GM19328 (cell line): Measurements from ENCODE around the gene SLC35A5.
"Not testable (repeated sequence)": the region's sequence is repeated elsewhere in the genome, so short reads cannot be mapped to it uniquely, and the experiment has no call there.

Experiments used
- ATAC-seq: cut with Tn5 transposase; IDR thresholded peaks from one replicate; pipeline ENCODE4 v1.9.1; 2021; ENCODE audit warnings: mild to moderate bottlenecking, moderate library complexity; ENCODE audit not compliant: unreplicated experiment

Gene SLC35A5, protein sequence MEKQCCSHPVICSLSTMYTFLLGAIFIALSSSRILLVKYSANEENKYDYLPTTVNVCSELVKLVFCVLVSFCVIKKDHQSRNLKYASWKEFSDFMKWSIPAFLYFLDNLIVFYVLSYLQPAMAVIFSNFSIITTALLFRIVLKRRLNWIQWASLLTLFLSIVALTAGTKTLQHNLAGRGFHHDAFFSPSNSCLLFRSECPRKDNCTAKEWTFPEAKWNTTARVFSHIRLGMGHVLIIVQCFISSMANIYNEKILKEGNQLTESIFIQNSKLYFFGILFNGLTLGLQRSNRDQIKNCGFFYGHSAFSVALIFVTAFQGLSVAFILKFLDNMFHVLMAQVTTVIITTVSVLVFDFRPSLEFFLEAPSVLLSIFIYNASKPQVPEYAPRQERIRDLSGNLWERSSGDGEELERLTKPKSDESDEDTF

DNA sequence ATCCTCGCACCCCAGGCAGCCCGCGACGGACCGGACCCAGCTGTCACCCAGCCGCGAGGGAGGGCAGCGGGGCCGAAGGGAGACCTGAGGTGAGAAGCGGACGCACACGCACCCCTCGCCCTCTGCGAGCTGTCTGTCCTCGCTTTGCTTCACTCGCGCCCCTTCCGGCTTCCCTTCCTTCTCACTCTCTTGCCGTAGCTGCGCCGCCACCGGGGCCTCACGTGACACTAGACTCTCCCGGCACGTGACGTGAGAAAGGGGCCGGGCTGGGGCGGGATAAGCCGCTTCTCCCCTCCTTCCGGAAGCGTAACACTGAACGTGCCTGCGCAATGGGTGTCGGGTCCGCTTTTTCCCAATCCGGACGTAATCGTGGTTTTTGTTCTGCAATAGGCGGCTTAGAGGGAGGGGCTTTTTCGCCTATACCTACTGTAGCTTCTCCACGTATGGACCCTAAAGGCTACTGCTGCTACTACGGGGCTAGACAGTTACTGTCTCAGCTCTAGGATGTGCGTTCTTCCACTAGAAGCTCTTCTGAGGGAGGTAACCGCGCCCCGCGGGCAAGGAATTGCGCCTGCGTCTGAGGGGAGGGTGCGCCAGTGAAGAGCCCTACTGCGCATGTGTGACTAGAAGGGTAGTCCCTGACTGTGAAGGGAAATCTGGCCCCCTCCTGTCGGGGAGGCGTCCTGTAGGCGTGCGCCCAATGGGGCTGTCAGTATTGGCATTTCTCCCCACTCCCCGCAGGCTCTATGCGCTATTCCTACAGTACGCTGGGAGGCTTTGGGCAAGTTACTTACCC, at the start of gene SLC35A5, which contains the start of gene ATG3:
SLC35A5 (plus strand) TSS at position 312 of the 796 bp plus-strand sequence. CDS start 1,359 bp downstream, outside the sequence.
ATG3 (minus strand) TSS at position 229 of the 796 bp plus-strand sequence. CDS start 434 bp downstream, outside the sequence.
- peak; percentile 75 for ATAC-seq

DNA sequence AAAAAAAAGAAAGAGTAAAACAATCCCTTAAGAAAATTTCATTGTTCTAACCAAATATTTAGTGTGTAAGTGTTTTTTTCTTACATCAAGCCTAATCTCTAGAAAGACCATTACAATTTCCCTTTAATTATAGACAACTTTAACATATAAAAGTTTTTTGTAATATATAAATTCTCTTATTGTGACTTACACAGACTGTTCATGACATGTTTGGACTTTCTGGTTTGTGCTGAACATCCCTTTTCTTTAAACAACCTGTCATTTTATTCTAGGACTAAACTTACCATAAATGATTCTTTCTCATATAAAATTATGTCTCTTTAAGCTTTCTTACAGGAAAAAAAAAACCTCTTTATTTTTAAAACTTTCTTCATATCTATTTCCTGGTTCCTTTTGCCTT, 49.5 kb upstream of the SLC35A5 start:
- ATAC-seq: no peak

DNA sequence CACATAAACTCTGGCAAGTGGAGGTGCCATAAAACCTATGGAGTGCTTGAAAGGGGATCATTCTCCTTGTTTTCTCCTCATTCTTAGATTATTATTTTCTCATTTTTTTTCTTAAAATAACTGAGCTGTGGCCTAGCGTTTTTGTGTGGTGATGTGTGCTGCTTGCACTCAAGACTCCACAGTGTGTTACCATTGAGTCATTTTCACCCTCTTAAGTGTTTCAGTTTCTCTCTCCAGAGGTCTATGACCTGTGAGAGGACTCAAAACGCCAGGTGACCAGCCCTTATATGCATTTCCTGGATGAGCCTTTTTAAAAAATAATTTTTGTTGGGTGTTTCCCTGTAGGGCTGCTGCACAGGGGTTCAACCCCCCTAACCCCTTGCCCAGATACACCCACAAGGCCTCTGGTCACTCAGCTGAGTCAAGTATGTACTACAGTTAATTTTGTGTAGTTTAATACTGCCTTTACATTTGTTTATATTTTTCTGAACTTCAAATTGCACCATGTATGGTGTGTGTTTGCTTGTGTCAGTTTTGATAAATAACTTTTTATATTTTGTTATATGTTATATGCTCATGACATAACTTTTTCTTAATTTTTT, 47.2 kb upstream of the SLC35A5 start:
- ATAC-seq: peak; percentile 99

DNA sequence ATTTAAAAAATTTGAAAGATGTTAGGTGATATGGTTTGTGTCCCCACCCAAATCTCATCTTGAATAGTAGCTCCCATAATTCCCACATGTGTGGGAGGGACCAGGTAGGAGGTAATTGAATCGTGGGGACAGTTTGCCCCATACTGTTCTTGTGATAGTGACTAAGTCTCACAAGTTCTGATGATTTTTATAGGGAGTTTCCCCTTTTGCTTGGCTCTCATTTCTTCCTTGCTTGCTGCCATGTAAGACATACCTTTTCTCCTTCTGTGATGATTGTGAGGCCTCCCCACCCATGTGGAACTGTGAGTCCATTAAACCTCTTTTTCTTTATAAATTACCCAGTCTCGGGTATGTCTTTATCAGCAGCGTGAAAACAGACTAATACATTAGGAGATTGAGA, 42.9 kb upstream of the SLC35A5 start:
- ATAC-seq: not testable (repeated sequence)

DNA sequence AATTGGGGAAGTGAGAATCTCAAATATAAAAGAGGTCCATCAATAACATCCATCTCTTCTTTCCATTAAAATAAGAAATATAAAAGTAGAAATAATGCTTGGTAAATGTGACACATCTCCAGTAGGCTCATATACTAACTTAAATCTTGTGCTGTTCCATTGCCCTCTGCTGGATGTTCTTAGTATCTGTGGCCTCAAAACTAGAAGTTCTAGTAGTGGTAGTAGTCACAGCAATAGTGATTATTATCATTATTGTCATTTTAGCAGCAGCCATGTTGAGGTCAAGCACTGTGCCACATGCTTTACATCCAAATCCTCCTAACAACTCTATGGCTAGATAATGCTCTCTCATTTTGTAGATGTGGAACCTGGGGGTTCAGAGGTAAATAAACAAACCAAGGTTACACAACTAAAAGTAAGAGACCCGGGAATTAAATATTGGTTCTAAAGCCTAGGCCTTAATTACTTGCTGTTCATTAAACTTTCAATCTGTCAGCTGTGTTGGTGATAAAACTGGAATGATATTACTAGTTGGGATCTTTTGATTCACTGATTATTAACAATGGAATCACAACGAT, 42.3 kb upstream of the SLC35A5 start:
- ATAC-seq: no peak

DNA sequence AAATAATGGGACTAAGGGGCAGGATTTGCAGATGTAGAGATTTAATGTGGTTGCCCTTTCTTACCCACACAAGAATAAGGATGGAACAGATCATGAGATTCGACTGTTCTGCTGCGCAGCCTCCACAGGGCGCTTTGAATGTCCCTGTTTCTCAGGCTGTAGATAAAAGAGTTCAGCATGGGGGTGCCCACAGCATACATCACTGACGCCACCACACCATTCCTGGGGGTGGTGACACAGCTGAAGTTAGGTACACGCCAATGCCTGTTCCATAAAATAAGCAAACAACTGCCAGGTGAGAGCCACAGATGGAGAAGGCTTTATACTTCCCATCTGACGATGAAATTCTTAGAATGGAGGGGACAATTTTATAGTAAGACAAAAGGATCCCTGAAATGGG, 37.7 kb upstream of the SLC35A5 start:
- ATAC-seq: not testable (repeated sequence)

DNA sequence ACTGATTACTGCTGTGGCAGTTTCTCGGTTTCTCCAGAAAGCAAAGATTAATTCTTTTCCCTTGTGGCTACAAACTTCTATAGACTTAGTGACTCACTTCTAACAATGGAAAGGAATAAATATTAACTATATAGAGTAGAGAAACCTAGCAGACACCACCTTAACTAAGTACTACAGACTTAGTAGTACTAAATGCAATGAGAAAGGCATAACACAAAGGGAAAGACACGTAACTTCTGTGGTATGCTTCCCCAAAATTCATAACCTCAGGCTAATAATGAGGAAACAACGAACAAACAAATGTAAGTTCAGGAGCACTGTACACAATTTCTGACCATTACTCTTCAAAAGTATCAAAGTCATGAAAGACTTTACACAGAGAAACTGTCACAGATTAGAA, 31.3 kb upstream of the SLC35A5 start:
- ATAC-seq: no peak

DNA sequence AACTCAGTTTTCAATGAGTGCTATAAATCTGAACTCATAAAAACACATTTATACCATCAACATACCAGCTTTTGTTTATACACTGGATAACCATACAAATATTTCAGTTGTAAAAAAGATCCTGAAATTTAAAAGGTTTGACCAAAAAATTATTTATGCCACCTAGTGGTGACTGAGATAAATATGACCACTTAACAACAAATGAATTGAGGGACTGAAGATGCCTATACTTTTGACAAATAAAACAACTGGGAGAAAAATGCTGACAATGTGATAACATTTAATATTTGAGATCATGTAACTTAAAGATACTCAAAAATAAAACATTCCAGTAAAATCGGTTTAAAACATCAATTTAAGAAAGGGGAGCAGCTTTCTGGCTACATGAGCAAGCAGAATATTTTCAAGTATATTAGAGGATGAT, 30.5 kb upstream of the SLC35A5 start:
- ATAC-seq: no peak

DNA sequence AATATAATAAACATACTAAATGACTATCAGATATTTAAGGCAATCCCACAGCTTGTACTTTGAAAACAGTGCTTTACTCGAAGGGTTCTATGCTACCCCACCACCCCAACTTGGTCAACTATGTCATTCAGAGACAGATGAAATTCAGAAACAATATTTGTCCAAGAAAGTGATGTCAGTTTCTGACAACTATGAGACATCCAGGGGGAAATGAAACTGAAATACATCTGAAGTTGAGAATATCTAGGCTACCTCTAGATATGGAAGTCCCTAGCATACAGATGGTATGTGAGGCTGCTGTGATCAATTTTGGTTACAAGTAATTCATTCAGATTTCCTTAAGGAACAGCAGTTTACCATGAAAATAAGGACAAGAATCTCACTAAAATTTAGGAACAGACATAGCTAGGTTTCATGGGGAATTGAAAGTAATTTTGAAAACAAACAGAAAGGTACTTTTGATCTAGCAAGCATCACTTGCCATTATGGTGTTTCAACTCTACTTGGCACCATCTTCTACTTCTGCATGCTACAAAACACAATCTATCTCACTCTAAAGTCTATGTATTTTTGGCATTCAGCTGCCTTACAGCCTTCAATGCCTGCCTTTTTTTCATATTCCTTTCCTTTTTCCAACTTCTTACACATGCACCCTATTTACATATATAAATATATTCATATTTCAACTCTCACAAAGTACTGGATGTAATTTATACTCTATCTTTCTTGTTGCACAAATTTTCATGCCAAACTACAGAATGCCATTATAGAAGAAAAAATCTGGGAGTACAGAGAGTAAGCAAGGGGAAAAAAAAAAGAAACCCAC, 21.8 kb upstream of the SLC35A5 start:
- no peak for ATAC-seq

DNA sequence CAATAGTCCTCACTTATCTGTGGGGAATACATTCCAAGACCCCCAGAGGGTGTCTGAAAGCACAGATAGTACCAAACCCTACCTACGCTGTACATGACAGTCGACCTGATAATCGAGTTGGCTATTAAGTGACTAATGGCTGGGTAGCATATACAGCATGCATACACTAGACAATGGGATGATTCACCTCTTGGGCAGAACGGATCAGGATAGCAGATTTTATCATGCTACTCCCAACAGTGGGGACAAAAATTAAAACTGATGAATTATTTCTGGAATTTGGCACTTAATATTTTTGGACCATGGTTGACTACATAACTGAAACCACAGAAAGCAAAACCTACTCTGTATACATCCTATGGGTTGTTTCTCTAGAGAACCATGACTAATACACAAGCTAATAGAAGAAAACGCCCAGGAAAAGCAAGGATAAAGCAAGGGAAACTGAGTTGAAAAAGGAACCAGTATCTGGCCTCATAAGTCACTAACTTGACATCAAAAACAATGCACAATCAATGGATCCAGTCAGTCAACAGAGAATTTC, 15.6 kb upstream of the SLC35A5 start:
- ATAC-seq: no peak

DNA sequence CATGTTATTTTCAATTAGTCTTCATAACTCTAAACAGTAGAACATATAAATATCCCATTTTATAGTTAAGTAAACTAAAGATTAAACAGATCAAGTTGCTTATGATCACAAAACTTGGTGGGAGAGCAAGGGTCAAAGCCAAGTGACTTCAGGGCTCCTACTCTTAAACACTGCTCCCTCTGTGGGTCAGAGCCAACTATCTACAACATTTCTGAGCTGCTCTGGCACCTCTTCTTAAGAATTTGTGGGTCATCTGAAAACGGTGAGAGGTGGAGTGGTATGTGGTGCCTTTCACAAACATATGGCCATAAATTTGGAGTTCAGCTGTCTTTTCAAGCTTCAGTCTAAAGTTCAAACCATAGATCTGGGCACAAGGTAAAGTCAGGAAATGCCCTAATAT, 11.0 kb upstream of the SLC35A5 start:
- no peak for ATAC-seq

DNA sequence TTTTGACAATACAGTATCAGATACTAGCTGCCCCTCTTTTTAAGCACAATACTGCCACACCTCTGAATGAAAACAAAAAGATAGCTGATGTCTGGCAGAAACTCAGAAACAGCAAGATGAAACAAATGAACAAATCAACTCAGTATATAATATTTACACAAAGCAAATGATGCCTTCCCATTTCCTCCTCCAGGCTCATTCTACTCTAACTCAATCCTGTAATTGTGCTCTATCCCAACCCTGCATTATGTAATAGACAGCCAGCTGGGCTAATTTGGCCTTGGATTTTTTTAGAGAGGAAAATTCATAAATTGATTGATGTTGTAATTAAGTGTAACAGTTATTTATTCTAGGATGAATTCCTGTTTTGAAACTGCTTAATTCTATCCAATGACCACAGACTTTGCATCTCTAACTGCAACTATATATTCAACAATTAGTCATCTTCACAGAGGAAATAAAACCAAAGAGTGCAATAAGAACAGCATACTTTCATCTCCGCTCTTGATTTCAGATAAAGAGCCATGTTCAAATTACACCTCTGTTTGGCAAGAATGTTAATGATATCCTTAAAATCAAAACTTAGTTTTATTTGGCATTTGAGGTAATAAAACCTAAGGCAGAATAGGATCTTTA, 6.2 kb upstream of the SLC35A5 start:
- no peak for ATAC-seq

DNA sequence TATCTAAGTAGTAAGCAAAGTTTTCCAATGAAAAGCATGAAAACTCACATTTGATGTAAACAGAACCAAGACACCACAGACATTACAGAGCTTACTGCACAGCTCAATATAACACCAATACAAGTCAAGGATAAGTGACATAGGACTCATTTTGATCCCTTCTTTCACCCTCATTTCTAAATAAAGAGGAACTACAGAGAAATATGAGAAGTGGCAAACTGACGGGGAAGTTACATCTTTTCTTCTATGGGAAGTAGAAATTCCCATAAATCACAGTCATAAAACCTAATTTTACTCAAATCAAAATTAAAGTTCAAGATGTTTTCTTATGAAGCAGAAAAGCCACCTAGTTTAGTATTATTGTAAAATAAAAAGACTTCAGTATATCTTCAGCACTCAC, 3.9 kb upstream of the SLC35A5 start:
- no peak for ATAC-seq

DNA sequence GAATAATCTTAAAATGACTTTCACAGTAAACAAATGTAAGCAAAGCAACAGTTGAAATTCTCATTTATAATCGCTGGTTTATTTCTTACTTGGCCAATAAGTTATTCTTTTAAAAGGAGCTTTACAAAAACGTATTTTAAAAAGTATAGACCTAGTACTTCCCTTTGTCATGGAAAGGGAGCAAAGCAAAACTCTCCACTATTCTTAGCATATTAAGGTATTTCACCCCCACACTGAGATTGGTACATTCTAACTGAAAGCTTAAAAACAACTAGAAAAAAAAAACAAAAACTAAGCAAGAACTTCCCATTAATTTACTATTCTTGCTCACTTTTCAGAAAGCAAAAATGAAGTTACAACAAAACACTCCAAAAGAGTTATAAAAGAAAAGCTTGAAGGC, 1.5 kb upstream of the SLC35A5 start:
- ATAC-seq: no peak

DNA sequence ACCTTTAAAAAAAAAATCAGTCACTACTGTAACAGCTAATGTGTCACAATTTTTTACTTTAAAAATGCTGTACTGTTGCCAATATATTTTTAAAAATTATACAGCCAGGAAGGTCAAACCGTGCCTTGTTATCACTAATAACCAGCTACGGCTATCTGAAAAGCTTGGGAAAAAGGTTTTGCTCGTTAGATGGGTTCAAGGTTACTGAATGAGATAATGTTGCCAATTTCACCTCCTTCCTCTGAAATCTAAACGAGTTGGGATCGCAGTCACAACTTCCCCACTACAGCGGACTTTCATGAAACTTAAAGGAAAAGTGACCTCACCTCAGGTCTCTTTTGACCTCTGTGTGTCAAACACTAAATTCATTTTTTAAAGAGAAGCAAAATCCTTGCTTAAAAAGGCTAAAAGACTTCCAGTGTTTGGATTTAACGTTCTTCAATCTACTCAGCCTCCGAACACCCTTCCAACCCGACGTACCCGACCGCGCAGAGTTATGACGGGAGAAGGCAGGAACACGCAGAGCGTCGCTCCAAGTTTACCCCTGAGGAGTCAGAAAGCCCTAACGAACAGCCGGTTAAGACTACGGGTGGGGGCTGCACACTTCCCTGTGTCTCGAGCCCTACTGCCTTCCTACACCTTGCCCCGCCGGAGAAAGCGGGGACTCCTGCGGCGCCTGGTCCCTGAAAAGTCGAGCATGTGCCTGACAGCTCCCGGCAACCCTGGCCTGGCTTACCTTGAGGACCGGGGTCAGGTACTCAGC, 943 bp upstream of the SLC35A5 start:
- ATAC-seq: peak; percentile 21

DNA sequence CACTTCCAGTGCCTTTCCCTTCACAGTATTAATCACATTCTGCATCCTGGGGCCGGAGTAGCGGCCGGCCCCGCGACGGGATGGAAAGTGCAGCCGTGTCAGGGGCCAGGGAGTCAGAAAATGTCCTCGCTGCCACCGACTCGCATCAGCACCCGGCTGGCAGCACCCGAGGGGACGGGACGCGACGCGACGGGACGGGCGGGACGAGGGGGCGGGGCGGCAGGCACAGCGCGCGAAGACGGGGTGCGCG, 436 bp upstream of the SLC35A5 start:
- ATAC-seq: peak; percentile 40

DNA sequence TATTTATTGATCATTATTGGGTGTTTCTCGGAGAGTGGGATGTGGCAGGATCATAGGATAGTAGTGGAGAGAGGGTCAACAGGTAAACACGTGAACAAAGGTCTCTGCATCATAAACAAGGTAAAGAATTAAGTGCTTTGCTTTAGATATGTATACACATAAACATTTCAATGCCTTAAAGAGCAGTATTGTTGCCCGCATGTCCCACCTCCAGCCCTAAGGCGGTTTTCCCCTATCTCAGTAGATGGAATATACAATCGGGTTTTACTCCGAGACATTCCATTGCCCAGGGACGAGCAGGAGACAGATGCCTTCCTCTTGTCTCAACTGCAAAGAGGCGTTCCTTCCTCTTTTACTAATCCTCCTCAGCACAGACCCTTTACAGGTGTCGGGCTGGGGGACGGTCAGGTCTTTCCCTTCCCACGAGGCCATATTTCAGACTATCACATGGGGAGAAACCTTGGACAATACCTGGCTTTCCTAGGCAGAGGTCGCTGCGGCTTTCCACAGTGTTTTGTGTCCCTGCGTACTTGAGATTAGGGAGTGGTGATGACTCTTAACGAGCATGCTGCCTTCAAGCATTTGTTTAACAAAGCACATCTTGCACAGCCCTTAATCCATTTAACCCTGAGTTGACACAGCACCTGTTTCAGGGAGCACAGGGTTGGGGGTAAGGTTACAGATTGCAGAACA, 2.5 kb downstream of the SLC35A5 start:
- not testable (repeated sequence) for ATAC-seq

DNA sequence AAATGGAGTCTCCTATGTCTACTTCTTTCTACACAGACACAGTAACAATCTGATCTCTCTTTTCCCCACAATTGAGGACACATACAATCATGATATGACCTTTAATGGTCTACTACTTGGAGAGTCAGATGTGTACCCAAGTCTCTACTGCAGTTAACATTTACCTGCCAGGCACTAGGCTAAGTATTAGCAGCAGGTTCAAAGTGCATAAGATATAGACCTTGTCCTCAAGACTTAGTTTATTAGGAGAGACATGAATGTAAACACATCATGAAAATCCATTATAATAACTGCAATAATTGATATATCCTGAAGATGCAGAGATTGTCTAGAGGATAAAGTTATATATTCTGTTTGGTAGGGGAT, 3.1 kb downstream of the SLC35A5 start:
- no peak for ATAC-seq

DNA sequence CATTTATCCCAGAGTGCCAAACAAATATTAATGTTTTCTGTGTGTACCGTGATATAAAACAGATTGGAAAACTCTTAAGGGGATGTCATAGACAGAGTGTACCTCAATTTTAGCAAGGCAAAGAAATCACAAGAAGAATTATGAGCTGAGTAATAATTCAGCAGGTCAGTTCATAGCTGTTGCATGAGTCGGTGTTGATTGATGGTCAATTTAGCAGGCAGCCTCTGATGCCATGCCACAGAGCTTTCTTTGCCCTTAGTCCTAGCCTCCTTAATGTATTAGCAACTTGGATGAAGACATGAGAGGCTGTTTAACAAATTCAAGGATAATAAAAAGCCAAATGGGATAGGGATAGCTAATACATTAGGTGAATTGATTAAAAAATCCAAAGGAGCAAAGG, 6.8 kb downstream of the SLC35A5 start:
- no peak for ATAC-seq
